ENCODE results near the gene DHDH. TPM values are rescaled to one million over a fixed set of nuclear protein-coding genes. Genes with fewer than 3 reads are reported as not detected.

Gene DHDH
- total and polyA plus RNA-seq, 2 experiments from 2014 or later, result 0.69 to 4.7 TPM

DNA sequence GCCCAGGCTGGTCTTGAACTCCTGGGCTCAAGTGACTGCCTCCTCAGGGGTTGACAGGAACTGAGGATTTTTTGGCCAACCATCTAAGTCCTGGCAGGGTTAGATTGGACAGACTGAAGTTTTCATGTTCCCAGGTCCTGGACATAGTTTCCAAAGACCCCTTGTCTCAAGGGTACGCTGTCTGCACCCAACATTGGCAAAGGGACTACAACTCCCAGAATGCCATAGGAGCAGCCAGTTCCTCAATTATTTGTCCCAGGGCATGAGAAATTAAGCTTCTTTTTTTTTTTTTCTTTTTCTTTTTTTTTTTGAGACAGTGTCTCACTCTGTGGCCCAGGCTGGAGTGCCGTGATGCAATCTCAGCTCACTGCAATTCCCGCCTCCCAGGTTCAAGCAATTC, 52.7 kb downstream of the DHDH start (continued):
- TF ChIP-seq, protein P1, sequence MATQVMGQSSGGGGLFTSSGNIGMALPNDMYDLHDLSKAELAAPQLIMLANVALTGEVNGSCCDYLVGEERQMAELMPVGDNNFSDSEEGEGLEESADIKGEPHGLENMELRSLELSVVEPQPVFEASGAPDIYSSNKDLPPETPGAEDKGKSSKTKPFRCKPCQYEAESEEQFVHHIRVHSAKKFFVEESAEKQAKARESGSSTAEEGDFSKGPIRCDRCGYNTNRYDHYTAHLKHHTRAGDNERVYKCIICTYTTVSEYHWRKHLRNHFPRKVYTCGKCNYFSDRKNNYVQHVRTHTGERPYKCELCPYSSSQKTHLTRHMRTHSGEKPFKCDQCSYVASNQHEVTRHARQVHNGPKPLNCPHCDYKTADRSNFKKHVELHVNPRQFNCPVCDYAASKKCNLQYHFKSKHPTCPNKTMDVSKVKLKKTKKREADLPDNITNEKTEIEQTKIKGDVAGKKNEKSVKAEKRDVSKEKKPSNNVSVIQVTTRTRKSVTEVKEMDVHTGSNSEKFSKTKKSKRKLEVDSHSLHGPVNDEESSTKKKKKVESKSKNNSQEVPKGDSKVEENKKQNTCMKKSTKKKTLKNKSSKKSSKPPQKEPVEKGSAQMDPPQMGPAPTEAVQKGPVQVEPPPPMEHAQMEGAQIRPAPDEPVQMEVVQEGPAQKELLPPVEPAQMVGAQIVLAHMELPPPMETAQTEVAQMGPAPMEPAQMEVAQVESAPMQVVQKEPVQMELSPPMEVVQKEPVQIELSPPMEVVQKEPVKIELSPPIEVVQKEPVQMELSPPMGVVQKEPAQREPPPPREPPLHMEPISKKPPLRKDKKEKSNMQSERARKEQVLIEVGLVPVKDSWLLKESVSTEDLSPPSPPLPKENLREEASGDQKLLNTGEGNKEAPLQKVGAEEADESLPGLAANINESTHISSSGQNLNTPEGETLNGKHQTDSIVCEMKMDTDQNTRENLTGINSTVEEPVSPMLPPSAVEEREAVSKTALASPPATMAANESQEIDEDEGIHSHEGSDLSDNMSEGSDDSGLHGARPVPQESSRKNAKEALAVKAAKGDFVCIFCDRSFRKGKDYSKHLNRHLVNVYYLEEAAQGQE (IDR thresholded peaks at IDR 0.05; ENCODE audit: unreplicated experiment), result no peak

GRCh38 chr19:48987323-48987722, 53.8 kb downstream of the DHDH start:
- Histone ChIP-seq H3K4me3 (no peak overlapping the region), H3K36me3 (ENCODE audit: insufficient read depth) (peaks cover 6% of the 10 kb centered on the region), H4K20me1 (replicated peaks; ENCODE audit: insufficient read depth) (peaks cover 13% of the 10 kb centered on the region), H2AFZ (no peak overlapping the region), H3F3A (replicated peaks; ENCODE audit: low read depth) (0 out of 2 replicates have a peak, but pooled peaks cover 3% of the 10 kb centered on the region), H3K4me1 (ENCODE audit: insufficient read depth) (peaks cover 7% of the 10 kb centered on the region; the same call in 1 of the 2 replicates), H3K27me3 (ENCODE audit: insufficient read depth) (no peaks in the 10 kb centered on the region), H3K4me2 (no peak overlapping the region), H3K27ac (ENCODE audit: low read depth) (no peak overlapping the region), H3K79me2 (replicated peaks; ENCODE audit: insufficient read depth) (peaks cover 9% of the 10 kb centered on the region; the same call in 1 of the 2 replicates), H3K9me2 (ENCODE audit: insufficient read depth) (no peaks in the 10 kb centered on the region)
- no peak for ATAC-seq
- Mint-ChIP-seq H3K27ac (no peak overlapping the region), H3K4me3 (no peak overlapping the region), H3K36me3 (ENCODE audit: low read depth) (peaks cover 63% of the 10 kb centered on the region), H3K27me3 (ENCODE audit: insufficient read depth, low read depth, poor library complexity) (peaks cover 2% of the 10 kb centered on the region), H3K4me1 (peaks cover 11% of the 10 kb centered on the region; the same call in 2 of the 3 replicates), H3K9me3 (no peaks in the 10 kb centered on the region)
- no peak for DNase-seq (ENCODE audit: low spot score)
- TF ChIP-seq CTCF (conservative IDR thresholded peaks at IDR 0.05; ENCODE audit: low read depth in 2 of 2) (peak; percentile 9 to 43; a peak in 2 of 4 replicates), ZNF331 (CRISPR knock-in tag; IDR thresholded peaks at IDR 0.05; ENCODE audit: low read depth) (no peak)

DNA sequence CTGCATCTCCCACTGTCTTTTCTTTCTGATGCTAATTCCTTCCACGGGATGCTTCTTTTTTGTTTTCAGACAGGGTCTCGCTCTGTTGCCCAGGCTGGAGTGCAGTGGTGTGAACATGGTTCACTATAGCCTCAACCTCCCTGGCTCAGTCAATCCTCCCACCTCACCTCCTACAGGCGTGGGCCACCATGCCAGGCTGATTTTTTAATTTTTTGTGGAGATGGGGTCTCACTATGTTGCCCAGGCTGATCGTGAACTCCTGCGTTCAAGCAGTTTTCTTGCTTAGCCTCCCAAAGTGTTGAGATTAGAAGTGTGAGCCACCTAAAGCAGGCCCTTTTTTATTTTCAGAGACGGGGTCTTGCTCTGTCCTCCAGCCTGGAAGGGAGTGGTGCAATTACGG, 54.8 kb downstream of the DHDH start:
- Mint-ChIP-seq H3K4me3 (no peak overlapping the region), H3K27ac (no peak overlapping the region)

More for the DNA sequence above, 54.8 kb downstream of the DHDH start:
- Histone ChIP-seq H2AFZ (no peak overlapping the region), H3K27me3 (ENCODE audit: insufficient read depth) (no peaks in the 10 kb centered on the region), H3K4me3 (no peak overlapping the region), H3K36me3 (ENCODE audit: insufficient read depth) (peaks cover 6% of the 10 kb centered on the region), H3K4me2 (no peak overlapping the region), H3F3A (replicated peaks; ENCODE audit: low read depth) (0 out of 2 replicates have a peak, but pooled peaks cover 3% of the 10 kb centered on the region), H3K27ac (ENCODE audit: low read depth) (no peak overlapping the region), H3K4me1 (ENCODE audit: insufficient read depth) (peaks cover 7% of the 10 kb centered on the region; the same call in 1 of the 2 replicates), H3K79me2 (replicated peaks; ENCODE audit: insufficient read depth) (peaks cover 15% of the 10 kb centered on the region; the same call in 1 of the 2 replicates), H4K20me1 (replicated peaks; ENCODE audit: insufficient read depth) (peaks cover 10% of the 10 kb centered on the region), H3K9me2 (ENCODE audit: insufficient read depth) (no peaks in the 10 kb centered on the region)
- Mint-ChIP-seq H3K27me3 (ENCODE audit: insufficient read depth, low read depth, poor library complexity) (peaks cover 5% of the 10 kb centered on the region), H3K36me3 (ENCODE audit: low read depth) (peaks cover 53% of the 10 kb centered on the region), H3K9me3 (no peaks in the 10 kb centered on the region), H3K4me1 (peaks cover 13% of the 10 kb centered on the region; the same call in 2 of the 3 replicates)
- ATAC-seq (no peak), DNase-seq (ENCODE audit: low spot score) (no peak)
- TF ChIP-seq POLR2AphosphoS5 (IDR thresholded peaks at IDR 0.05; ENCODE audit: low read depth) (no peak), EZH2phosphoT487 (IDR thresholded peaks at IDR 0.05; ENCODE audit: unreplicated experiment) (no peak)

Data from GM23338 (cell line).